ENCODE data around the gene SOX8. TPM values are rescaled to one million over a fixed set of nuclear protein-coding genes. Genes with fewer than 3 reads are reported as not detected.

SOX8 gene
- total RNA-seq, 1 donor from 2014 or later: 7.0 TPM

DNA sequence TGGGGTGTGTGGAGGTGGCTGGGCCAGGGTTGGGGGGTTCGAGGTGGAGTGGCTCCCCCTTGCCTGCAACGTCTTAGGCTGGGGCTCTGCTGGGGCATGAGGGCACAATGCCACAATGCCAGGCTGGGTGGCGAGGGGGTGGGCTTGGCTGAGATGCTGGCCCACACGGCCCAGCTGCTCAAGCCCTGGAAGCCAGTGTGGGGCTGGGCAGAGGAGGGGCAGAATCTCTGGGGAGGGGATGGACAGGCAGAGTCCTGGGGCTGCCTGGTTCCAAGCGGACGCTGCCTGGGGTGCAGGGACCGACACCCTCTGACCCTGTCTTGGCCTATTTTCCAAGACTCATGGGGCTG is 53.5 kb downstream of the SOX8 start:
- H3K4me3 Mint-ChIP-seq (ENCODE audit: unreplicated experiment): no peak overlapping the region
- no peak for DNase-seq
- no peaks in the 10 kb centered on the region for H3K27me3 Mint-ChIP-seq (ENCODE audit: unreplicated experiment)

DNA sequence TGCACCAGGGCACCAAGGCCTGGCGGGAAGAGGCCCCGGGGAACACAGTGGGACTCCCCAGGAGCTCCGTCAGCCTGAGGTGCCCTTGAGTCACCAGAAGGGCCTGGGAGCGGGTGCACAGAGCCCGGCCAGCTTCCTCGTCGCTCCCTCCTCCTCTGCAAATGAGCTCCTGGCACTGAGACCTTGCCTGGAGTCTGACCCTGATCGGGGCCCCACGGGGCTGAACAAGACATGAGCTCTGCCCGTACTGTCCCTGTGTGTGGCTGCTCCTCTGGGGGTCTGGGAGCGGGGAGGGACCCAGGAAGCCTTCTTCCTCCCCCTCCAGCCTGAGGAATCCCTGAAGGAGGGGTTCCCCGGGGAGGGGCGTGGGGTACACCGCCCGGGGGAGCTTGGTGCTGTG is 54.6 kb downstream of the SOX8 start:
- DNase-seq: no peak

More for the DNA sequence above, 53.5 kb downstream of the SOX8 start:
- Mint-ChIP-seq H3K4me1 (ENCODE audit: low read depth, unreplicated experiment) (no peaks in the 10 kb centered on the region), H3K27ac (ENCODE audit: unreplicated experiment) (no peak overlapping the region), H3K9me3 (ENCODE audit: unreplicated experiment) (peaks cover 2% of the 10 kb centered on the region), H3K36me3 (ENCODE audit: unreplicated experiment) (no peaks in the 10 kb centered on the region)
- no peak for TF ChIP-seq CTCF (IDR thresholded peaks at IDR 0.05; ENCODE audit: partially characterized antibody, unreplicated experiment)

More for the DNA sequence above, 54.6 kb downstream of the SOX8 start:
- no peak overlapping the region for H3K4me3 Mint-ChIP-seq (ENCODE audit: unreplicated experiment)
- no peak for TF ChIP-seq CTCF (IDR thresholded peaks at IDR 0.05; ENCODE audit: partially characterized antibody, unreplicated experiment)
- peaks cover 2% of the 10 kb centered on the region for H3K9me3 Mint-ChIP-seq (ENCODE audit: unreplicated experiment)
- H3K27ac Mint-ChIP-seq (ENCODE audit: unreplicated experiment): no peak overlapping the region
- no peaks in the 10 kb centered on the region for H3K36me3 Mint-ChIP-seq (ENCODE audit: unreplicated experiment)
- H3K4me1 Mint-ChIP-seq (ENCODE audit: low read depth, unreplicated experiment): no peaks in the 10 kb centered on the region
- no peaks in the 10 kb centered on the region for H3K27me3 Mint-ChIP-seq (ENCODE audit: unreplicated experiment)

Other genes starting within 250 kb of the SOX8 start
- gene CIAO3, start 240.8 kb upstream of the SOX8 start, total RNA-seq (ENCODE audit: unreplicated experiment): 49.5 TPM
- not detected for gene MSLN, start 221.0 kb upstream of the SOX8 start, total RNA-seq (ENCODE audit: unreplicated experiment)
- 28.5 TPM for gene RPUSD1, start 193.4 kb upstream of the SOX8 start, total RNA-seq (ENCODE audit: unreplicated experiment)
- 49.2 TPM for gene CHTF18, start 193.2 kb upstream of the SOX8 start, total RNA-seq (ENCODE audit: unreplicated experiment)
- gene GNG13, start 181.0 kb upstream of the SOX8 start, total RNA-seq (ENCODE audit: unreplicated experiment): not detected
- gene LMF1, start 10.8 kb upstream of the SOX8 start, total RNA-seq (ENCODE audit: unreplicated experiment): 17.4 TPM
- 1.3 TPM for gene SSTR5, start 91.0 kb downstream of the SOX8 start, total RNA-seq (ENCODE audit: unreplicated experiment)
- gene C1QTNF8, start 114.5 kb downstream of the SOX8 start, total RNA-seq (ENCODE audit: unreplicated experiment): not detected
- gene CACNA1H, start 171.3 kb downstream of the SOX8 start, total RNA-seq (ENCODE audit: unreplicated experiment): 161 TPM
- not detected for gene TPSG1, start 243.5 kb downstream of the SOX8 start, total RNA-seq (ENCODE audit: unreplicated experiment)
- gene TPSB2, start 248.4 kb downstream of the SOX8 start, total RNA-seq (ENCODE audit: unreplicated experiment): not detected